Activated naive CD8-positive, alpha-beta T cell treated with anti-CD3 and anti-CD28 coated beads, Interleukin-2, amount 10 ng/mL, durations not matched to agents 7 days and 5 days (primary cell): Measurements from ENCODE around the gene SLC38A7. TPM values are rescaled to one million over a fixed set of nuclear protein-coding genes. Genes with fewer than 3 reads are reported as not detected.
A peak's percentile ranks its signal among the peaks of the same experiment; 100 is the strongest.
"Not testable (repeated sequence)": the region's sequence is repeated elsewhere in the genome, so short reads cannot be mapped to it uniquely, and the experiment has no call there.

Experiments
- ATAC-seq: fragments of 150-1000 bp; cut with Tn5 transposase; one replicate; pipeline ENCODE4 v1.10.0; 2021; ENCODE audit warnings: low read depth, moderate library complexity
- POLR2A ChIA-PET: fragments of 350-600 bp; sonication (Branson Sonifier 250); formaldehyde crosslinking; loops from one replicate; lab custom pipeline; 2021; ENCODE audit warnings: antibody characterized with exemption; lab: Charles Lee
- DNase-seq: peaks from one replicate; pipeline ENCODE4 v3.0.0; 2021
- H3K27ac Mint-ChIP-seq: one replicate; pipeline ENCODE4 v1.8.0; 2022; ENCODE audit warnings: mild to moderate bottlenecking, mixed read lengths
- H3K27me3 Mint-ChIP-seq: one replicate; pipeline ENCODE4 v1.8.0; 2022; ENCODE audit warnings: mild to moderate bottlenecking, moderate library complexity, mixed read lengths
- H3K36me3 Mint-ChIP-seq: one replicate; pipeline ENCODE4 v1.8.0; 2021; ENCODE audit warnings: mild to moderate bottlenecking, mixed read lengths
- H3K4me1 Mint-ChIP-seq: one replicate; pipeline ENCODE4 v1.8.0; 2021; ENCODE audit warnings: mixed read lengths
- H3K4me3 Mint-ChIP-seq: one replicate; pipeline ENCODE4 v1.8.0; 2022; ENCODE audit warnings: mild to moderate bottlenecking, moderate library complexity, mixed read lengths
- H3K9me3 Mint-ChIP-seq: one replicate; pipeline ENCODE4 v1.8.0; 2021; ENCODE audit warnings: mixed read lengths
- total RNA-seq, 2 experiments: library from RNA; stranded (reverse); gene quantifications; one replicate each; pipeline ENCODE4 v1.2.3, GENCODE V29; 2021

Gene SLC38A7
- total RNA-seq, 2 experiments from 2014 or later: 10.8 to 11.8 TPM

DNA sequence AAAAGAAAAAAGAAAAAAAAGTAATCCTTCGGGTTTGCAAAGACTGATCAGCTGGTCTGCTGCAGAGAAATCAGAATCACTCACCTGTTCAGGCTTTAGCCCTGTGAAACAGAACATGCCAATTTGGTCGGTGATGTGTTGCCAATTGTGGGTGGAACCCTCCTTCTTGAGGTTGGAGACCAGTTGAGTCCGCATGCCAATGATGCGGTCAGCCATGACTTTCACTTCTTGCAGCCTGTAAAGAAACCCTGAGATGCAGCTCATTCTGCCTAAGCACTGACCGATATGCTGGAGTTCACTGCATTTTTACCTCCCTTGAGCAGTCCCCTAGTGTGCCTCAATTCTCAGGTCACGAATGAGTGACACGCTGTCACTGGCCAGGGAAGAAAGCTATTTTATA is 24.8 kb upstream of the SLC38A7 start:
- H3K4me1 Mint-ChIP-seq: no peaks in the 10 kb centered on the region
- H3K9me3 Mint-ChIP-seq: no peaks in the 10 kb centered on the region
- POLR2A ChIA-PET: no interaction called here
- H3K4me3 Mint-ChIP-seq: no peak overlapping the region
- DNase-seq (no peak), ATAC-seq (no peak)
- H3K36me3 Mint-ChIP-seq: peaks cover 33% of the 10 kb centered on the region
- H3K27me3 Mint-ChIP-seq: no peaks in the 10 kb centered on the region
- no peak overlapping the region for H3K27ac Mint-ChIP-seq

DNA sequence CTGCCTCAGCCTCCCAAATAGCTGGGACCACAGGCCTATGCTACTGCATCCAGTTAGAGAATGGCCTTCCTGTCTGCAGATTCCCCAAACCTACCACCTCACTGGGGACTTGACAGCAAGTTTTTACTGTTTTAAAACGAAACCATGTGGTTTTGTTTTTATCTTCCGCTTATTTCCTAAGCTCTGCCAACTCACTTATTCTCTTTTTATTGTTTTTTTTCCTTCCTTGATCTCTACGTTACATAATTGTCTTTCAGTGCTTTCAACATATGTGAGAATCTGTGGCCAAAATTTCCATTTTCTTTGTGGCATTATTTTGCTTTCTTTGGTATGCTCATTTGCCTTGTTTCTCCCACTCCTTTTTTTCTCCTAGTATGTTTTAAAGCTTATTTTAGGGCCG is 14.6 kb upstream of the SLC38A7 start:
- Mint-ChIP-seq H3K4me1 (no peaks in the 10 kb centered on the region), H3K27ac (no peak overlapping the region), H3K36me3 (peaks cover under 1% of the 10 kb centered on the region), H3K4me3 (no peak overlapping the region), H3K9me3 (no peaks in the 10 kb centered on the region), H3K27me3 (peaks cover 2% of the 10 kb centered on the region)
- ATAC-seq (peak; percentile 42), DNase-seq (no peak)
- POLR2A ChIA-PET: interaction anchor here (0.6 kb wide), 1 partner anchor 228 kb away, joined by 3 read pairs; no protein-coding TSS in a partner anchor

DNA sequence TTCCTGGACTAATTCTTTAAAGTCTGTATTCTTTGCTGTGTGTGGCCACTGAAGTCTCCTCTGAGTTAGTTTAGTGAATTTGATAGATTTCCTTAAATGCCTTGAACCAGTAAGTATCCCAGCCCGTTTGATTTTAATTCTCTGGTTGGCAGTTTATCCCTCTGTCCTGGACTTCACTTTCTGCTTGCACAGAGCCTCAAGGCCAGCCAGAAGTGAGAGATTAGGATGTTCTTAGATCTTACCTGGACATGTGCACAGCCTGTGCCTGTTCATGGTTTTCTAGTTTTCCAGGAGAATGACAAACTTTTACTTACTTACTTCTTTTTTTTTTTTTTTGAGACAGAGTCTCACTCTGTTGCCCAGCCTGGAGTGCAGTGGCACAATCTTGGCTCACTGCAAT is 10.8 kb upstream of the SLC38A7 start:
- no peak for DNase-seq
- Mint-ChIP-seq H3K27ac (no peak overlapping the region), H3K9me3 (no peaks in the 10 kb centered on the region), H3K4me1 (no peaks in the 10 kb centered on the region), H3K4me3 (no peak overlapping the region), H3K27me3 (peaks cover 4% of the 10 kb centered on the region), H3K36me3 (no peaks in the 10 kb centered on the region)
- POLR2A ChIA-PET: no interaction called here
- no peak for ATAC-seq

DNA sequence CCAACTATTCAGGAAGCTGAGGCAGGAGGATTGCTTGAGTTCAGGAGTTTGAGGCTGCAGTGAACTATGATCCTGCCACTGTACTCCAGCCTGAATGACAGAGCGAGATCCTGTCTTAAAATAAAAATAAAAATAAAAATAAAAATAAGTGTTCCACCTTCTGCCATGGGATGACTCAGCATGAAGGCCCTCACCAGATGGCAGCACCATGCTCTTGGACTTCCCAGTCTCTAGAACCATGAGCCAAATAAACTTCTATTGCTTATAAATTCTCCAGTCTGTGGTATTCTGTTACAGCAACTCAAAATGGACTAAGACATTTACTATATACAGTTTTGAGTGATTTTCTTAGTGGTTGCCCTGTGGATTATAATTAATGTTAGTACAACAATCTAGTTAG is 7.9 kb upstream of the SLC38A7 start:
- H3K27me3 Mint-ChIP-seq: peaks cover 11% of the 10 kb centered on the region
- H3K9me3 Mint-ChIP-seq: no peaks in the 10 kb centered on the region
- POLR2A ChIA-PET: no interaction called here
- no peak overlapping the region for H3K27ac Mint-ChIP-seq
- DNase-seq: no peak
- no peaks in the 10 kb centered on the region for H3K4me1 Mint-ChIP-seq
- no peaks in the 10 kb centered on the region for H3K36me3 Mint-ChIP-seq
- H3K4me3 Mint-ChIP-seq: no peak overlapping the region
- ATAC-seq: no peak

DNA sequence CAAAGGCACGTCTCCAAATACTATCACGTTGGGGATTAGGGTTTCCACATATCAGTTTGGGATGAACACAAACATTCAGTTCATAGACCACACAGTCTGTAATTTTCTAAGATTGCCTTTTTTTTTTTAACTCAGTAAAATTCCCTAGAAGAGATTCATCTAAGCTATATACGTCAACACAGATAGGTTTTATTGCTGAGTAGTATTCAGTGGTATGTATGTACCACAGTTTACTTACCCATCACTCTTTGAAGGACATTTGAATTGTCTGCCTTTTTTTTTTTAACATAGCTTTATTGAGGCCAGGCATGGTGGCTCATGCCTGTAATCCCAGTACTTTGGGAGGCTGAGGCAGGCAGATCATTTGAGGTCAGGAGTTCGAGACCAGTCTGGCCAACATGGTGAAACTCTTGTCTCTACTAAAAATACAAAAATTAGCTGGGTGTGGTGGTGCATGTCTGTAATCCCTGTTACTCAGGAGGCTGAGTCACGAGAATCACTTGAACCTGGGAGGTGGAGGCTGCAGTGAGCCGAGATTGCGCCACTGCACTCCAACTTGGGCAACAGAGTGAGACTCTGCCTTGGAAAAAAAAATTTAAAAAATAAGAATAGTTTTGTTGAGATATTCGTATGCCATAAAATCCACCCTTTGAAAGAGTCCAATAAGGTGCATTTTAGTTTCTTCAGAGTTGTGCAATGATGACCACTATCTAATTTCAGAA is 2.6 kb upstream of the SLC38A7 start:
- POLR2A ChIA-PET, H3K36me3 Mint-ChIP-seq, H3K9me3 Mint-ChIP-seq, DNase-seq, ATAC-seq, H3K27ac Mint-ChIP-seq, H3K4me3 Mint-ChIP-seq: not testable (repeated sequence)
- H3K27me3 Mint-ChIP-seq: peaks cover 14% of the 10 kb centered on the region
- H3K4me1 Mint-ChIP-seq: peaks cover 12% of the 10 kb centered on the region

DNA sequence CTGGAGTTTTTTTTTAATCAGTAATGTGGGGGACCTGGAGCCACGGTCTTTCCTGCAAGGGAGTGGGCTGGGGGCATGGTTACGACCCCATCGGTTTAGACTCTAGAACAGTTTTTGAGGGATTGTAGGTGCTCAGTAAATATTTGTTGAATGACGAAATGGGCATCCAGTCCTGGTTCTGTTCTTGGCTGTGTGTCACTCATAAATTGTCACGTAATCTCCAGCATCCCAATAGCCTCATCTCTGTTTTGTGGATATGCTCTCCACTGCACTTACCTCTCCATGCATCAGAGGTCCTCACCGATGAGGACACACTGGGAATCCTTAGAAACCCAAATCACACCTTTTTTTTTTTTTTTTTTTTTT is 497 bp upstream of the SLC38A7 start:
- Mint-ChIP-seq H3K9me3 (no peaks in the 10 kb centered on the region), H3K4me3 (peak overlapping the region; percentile 91), H3K36me3 (no peaks in the 10 kb centered on the region)

DNA sequence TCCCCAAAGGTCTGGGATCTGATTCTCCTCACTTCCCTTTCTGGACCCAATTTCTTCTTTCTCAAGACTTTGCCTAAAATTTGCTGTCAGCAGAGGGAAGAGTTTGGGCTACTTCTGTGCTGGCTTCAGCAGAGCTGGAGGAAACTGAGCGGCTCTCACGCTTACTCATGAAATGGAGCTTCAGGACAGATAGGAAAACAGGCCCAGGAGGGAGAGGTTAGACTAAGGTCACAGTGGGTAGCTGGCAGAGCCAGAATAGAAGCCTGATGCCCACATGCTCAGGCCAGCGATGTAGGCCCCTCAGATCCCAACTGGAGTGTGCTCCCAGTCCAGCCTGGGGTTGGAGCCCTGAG is 593 bp downstream of the SLC38A7 start:
- no peak for ATAC-seq
- Mint-ChIP-seq H3K4me1 (peaks cover 14% of the 10 kb centered on the region), H3K27ac (peak overlapping the region; percentile 60)

More for the DNA sequence above, 497 bp upstream of the SLC38A7 start:
- POLR2A ChIA-PET: interaction anchor here (1.8 kb wide), 1 partner anchor 71 kb away, joined by 5 read pairs; no protein-coding TSS in a partner anchor
- H3K4me1 Mint-ChIP-seq: peaks cover 14% of the 10 kb centered on the region
- H3K27me3 Mint-ChIP-seq: peaks cover 9% of the 10 kb centered on the region
- ATAC-seq: no peak
- DNase-seq: no peak
- no peak overlapping the region for H3K27ac Mint-ChIP-seq

DNA sequence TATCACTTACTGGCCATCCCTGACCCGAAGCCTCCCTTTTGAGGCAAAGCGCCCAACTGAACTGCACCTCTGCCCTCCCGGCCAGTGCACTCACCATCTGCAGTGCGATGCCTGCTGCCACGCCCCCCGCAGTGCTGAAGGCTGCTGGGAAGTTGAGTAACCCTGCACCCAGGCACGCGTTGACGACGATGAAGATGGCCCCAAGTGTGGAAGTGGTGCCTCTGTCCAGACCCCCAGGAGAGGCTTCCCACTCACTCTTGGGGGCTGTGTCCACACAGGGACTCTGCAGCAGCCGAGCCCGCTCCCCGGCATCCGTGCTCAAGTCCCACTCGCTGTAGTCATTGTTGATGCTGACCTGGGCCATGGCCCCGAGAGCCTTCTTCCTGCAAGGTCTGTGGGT is 4.8 kb downstream of the SLC38A7 start:
- Mint-ChIP-seq H3K4me3 (no peak overlapping the region), H3K36me3 (no peaks in the 10 kb centered on the region), H3K9me3 (no peaks in the 10 kb centered on the region), H3K27me3 (no peaks in the 10 kb centered on the region), H3K27ac (no peak overlapping the region), H3K4me1 (peaks cover 13% of the 10 kb centered on the region)
- ATAC-seq: no peak
- POLR2A ChIA-PET: no interaction called here
- no peak for DNase-seq

More for the DNA sequence above, 593 bp downstream of the SLC38A7 start:
- H3K36me3 Mint-ChIP-seq: no peaks in the 10 kb centered on the region
- peak overlapping the region; percentile 91 for H3K4me3 Mint-ChIP-seq
- no peaks in the 10 kb centered on the region for H3K9me3 Mint-ChIP-seq
- POLR2A ChIA-PET: interaction anchor here (1.2 to 1.8 kb wide), 3 partner anchors 49 to 72 kb away, joined by 3 to 5 read pairs (median 4); no protein-coding TSS in a partner anchor
- no peak for DNase-seq
- peaks cover 7% of the 10 kb centered on the region for H3K27me3 Mint-ChIP-seq

DNA sequence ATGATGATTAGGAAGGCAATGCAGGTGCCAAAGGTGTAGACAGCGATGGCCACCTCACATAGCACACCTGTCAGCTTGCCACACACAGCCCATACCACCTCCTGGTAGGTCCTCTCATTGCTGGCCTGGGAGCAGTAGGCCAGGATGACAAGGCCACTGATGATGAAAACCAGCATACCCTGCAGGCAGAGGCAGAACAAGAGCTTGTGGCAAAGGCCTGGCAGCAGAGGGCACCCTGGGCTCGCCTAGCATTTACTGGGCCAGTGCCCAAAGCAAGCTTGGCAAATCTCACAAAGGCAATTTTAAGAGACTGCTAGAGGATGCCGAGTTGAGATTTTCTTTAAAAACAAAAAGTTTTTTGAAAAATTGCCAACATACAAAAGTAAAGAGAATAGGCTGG is 5.9 kb downstream of the SLC38A7 start:
- POLR2A ChIA-PET: no interaction called here
- Mint-ChIP-seq H3K4me3 (no peak overlapping the region), H3K4me1 (peaks cover 8% of the 10 kb centered on the region), H3K9me3 (no peaks in the 10 kb centered on the region), H3K36me3 (no peaks in the 10 kb centered on the region), H3K27me3 (no peaks in the 10 kb centered on the region), H3K27ac (no peak overlapping the region)
- DNase-seq: no peak
- ATAC-seq: no peak

DNA sequence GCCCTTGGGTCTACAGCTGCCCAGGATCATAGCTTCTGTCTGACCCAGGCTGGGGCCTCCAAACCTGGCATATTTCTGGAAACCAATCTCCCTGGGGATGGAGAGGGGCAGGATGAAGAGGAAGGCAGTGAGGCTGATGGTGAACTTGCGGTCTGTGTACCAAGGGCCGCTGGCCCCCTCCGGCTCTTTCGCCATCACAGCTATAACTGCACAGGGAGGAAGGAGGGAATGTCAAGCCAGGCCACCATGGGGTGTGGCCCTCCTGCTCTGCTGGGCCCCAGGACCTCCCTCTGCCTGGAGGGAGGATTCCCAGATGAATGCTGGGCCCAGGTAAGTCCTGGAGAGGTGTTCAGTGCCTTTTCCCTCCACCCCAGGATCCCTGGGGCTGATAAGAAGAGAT is 6.3 kb downstream of the SLC38A7 start:
- Mint-ChIP-seq H3K36me3 (no peaks in the 10 kb centered on the region), H3K4me3 (no peak overlapping the region), H3K27me3 (no peaks in the 10 kb centered on the region), H3K4me1 (peaks cover 3% of the 10 kb centered on the region), H3K9me3 (no peaks in the 10 kb centered on the region), H3K27ac (no peak overlapping the region)
- ATAC-seq (no peak), DNase-seq (no peak)
- POLR2A ChIA-PET: no interaction called here

DNA sequence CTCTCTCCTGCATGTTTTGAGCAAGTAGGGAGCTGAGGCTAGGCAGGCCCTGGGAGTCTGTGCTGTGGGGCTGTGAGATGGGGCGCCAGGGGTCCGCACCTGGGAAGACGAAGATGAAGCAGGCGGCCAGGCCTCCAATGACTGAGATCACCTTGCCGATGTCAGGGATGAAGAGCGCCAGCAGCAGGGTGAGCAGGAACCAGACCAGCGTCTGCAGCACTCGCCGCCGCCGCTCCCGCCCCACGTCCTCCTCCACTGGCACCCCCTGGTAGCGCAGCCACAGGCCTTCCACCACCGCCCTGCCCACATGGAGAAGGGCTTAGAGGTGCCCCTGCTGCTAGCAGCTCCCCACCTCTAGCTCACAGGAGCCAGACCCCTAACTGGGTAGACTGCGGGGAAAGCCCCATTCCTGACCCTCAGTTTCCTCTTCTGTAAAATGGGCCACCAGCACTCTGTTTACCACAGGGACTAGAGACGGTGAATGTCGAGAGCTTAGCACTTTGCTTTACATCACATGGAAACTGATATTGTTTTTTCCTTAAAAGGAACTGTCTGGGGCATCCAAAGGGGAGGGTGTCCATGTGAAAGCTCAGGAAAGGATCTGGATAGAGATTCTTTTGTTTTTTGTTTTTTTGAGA is 13.5 kb downstream of the SLC38A7 start:
- no peaks in the 10 kb centered on the region for H3K36me3 Mint-ChIP-seq
- no peaks in the 10 kb centered on the region for H3K4me1 Mint-ChIP-seq
- ATAC-seq (no peak), DNase-seq (no peak)
- POLR2A ChIA-PET: no interaction called here
- H3K27ac Mint-ChIP-seq: no peak overlapping the region
- no peaks in the 10 kb centered on the region for H3K27me3 Mint-ChIP-seq
- no peak overlapping the region for H3K4me3 Mint-ChIP-seq
- no peaks in the 10 kb centered on the region for H3K9me3 Mint-ChIP-seq

DNA sequence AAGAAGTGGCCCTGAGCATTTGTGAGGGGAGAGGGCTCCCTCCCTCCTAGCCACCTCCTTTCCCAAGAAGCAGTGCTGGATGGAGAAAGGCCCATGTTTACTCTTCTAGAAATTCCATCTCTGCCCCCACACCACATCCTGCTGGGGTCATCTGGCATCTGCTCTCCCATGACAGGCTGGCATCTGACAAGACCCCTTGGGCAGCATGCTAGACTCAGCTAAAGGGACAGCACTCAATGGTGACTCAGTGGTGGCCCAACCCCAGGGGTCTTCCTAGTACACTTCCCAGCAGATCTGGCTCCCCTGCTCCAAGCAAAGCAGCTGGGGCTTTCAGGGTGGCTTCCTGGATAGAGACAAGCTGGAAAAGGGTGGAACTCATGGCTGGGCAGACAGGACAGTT is 14.4 kb downstream of the SLC38A7 start:
- no peak for DNase-seq
- no peak for ATAC-seq
- H3K27ac Mint-ChIP-seq: peak overlapping the region; percentile 26
- H3K27me3 Mint-ChIP-seq: no peaks in the 10 kb centered on the region
- POLR2A ChIA-PET: no interaction called here
- H3K36me3 Mint-ChIP-seq: no peaks in the 10 kb centered on the region
- H3K4me3 Mint-ChIP-seq: no peak overlapping the region
- no peaks in the 10 kb centered on the region for H3K4me1 Mint-ChIP-seq
- H3K9me3 Mint-ChIP-seq: no peaks in the 10 kb centered on the region

DNA sequence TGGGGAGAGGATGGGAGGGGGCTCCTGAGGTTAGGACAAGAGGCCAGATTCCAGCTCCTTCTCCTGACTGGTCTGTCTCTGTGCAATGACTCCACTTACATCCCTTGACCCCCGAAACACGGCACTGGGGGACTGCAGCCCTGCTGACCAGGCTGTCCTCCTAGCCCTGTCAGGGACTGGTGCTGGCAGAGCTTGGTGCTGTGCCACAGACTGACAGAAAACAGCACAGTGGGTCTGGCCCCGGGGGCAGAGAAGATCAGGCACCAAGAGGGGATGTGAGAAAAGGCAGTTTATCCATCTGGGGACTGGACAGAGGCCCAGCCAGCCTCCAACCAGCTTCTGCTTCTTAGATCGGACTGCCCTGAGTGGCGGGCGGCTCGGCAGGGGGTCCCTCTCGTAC is 19.4 kb downstream of the SLC38A7 start:
- Mint-ChIP-seq H3K4me1 (no peaks in the 10 kb centered on the region), H3K9me3 (no peaks in the 10 kb centered on the region), H3K4me3 (no peak overlapping the region), H3K27me3 (peaks cover 2% of the 10 kb centered on the region), H3K36me3 (no peaks in the 10 kb centered on the region), H3K27ac (no peak overlapping the region)
- no peak for DNase-seq
- POLR2A ChIA-PET: no interaction called here
- no peak for ATAC-seq

DNA sequence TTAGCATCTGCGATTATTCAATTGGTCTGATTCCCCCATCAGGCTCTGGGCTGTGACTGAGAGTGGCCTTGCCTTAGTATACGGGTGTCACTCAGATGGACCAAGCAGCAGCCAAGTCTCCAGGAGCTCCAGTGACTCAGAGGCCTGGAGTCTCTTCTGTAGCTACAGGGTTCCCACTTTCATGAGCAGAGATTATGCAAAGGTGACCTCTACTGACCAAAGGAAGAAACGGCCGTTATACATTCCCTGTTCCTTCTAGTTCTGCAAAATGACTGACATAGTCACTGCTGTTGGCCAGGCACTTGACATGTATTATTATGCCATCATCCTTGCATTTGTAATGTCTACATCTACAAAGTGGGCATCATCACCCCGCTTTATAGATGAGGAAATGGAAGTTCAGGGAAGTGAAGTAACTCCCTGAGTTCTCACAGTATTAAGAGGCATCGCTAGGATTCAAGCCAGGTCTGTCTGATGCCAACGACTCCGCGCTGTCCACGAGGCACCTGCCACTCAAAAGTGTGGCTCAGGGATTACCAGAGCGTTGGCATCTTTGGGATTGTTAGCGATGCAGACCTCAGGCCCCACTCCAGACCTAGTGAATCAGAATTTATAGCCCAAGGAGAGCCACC is 23.3 kb downstream of the SLC38A7 start:
- POLR2A ChIA-PET: interaction anchor here (0.7 kb wide), 1 partner anchor 8 kb away, joined by 3 read pairs; no protein-coding TSS in a partner anchor
- H3K4me3 Mint-ChIP-seq: no peak overlapping the region
- peaks cover 2% of the 10 kb centered on the region for H3K27me3 Mint-ChIP-seq
- no peaks in the 10 kb centered on the region for H3K36me3 Mint-ChIP-seq
- DNase-seq (no peak), ATAC-seq (peak; percentile 60)
- no peaks in the 10 kb centered on the region for H3K4me1 Mint-ChIP-seq
- H3K9me3 Mint-ChIP-seq: no peaks in the 10 kb centered on the region
- no peak overlapping the region for H3K27ac Mint-ChIP-seq
